GM18505 (cell line): ENCODE data around the gene ZNF727.
"Not testable (repeated sequence)": the region's sequence is repeated elsewhere in the genome, so short reads cannot be mapped to it uniquely, and the experiment has no call there.

ENCODE experiments used
- ATAC-seq: cut with Tn5 transposase; IDR thresholded peaks from one replicate; pipeline ENCODE4 v1.9.1; 2021; ENCODE audit not compliant: unreplicated experiment
- POLR2A ChIP-seq: IDR thresholded peaks from 4 replicates; pipeline ENCODE4 v1.6.1; 2011; ENCODE audit warnings: borderline replicate concordance; ENCODE audit not compliant: insufficient read depth, insufficient read length; ENCODE audit errors: extremely low read depth

ZNF727 gene

GRCh38 chr7:64045301-64046040 is at the start of gene ZNF727:
TSS of gene ZNF727 (plus strand) at chr7:64045434. CDS start at chr7:64045622, 188 bp downstream.
- ATAC-seq, result no peak
- no peak for TF ChIP-seq POLR2A

GRCh38 chr7:63998549-63998948 is 46.7 kb upstream of the ZNF727 start, which contains the start of gene ZNF722:
TSS of gene ZNF722 (plus strand) at chr7:63998849. CDS start at chr7:63998962, 113 bp downstream.
- ATAC-seq, result no peak
- TF ChIP-seq POLR2A, result no peak

GRCh38 chr7:64015496-64015895 is 29.7 kb upstream of the ZNF727 start:
- ATAC-seq, result not testable (repeated sequence)

DNA sequence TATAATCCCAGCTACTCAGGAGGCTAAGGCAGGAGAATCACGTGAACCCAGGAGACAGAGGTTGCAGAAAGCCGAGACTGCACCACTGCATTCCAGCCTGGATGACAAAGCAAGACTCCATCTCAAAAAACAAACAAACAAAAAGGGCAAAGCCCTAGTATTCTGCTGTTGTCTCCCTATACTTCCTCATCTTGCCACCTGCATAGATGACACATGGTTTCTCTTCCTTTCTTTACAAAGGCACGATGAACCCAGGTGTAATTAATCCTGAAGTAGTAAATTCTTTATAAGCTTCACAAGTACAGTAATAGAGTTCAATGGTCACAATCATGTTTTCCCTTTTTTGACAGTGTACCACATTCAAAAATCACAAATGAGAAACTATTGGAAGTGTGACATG is 9.8 kb upstream of the ZNF727 start:
- no peak for ATAC-seq
- TF ChIP-seq POLR2A, result no peak

GRCh38 chr7:64037095-64037494 is 8.1 kb upstream of the ZNF727 start:
- no peak for TF ChIP-seq POLR2A

DNA sequence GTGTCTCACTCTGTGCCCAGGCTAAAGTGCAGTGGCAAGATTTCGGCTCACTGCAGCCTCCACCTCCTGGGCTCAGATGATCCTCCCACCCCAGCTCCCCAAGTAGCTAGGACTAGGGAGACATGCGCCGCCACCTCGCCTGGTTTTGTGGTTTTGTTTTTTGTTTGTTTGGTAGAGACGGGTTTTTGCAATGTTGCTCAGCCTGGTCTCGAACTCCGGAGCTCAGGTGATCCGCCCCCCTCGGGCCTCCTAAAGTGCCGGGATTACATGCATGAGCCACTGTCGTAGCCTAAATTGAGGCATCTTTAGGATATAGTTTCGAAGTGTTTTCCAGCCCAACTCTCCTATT is 781 bp downstream of the ZNF727 start:
- ATAC-seq, result no peak
- no peak for TF ChIP-seq POLR2A

More at GRCh38 chr7:64037095-64037494, 8.1 kb upstream of the ZNF727 start:
- no peak for ATAC-seq

DNA sequence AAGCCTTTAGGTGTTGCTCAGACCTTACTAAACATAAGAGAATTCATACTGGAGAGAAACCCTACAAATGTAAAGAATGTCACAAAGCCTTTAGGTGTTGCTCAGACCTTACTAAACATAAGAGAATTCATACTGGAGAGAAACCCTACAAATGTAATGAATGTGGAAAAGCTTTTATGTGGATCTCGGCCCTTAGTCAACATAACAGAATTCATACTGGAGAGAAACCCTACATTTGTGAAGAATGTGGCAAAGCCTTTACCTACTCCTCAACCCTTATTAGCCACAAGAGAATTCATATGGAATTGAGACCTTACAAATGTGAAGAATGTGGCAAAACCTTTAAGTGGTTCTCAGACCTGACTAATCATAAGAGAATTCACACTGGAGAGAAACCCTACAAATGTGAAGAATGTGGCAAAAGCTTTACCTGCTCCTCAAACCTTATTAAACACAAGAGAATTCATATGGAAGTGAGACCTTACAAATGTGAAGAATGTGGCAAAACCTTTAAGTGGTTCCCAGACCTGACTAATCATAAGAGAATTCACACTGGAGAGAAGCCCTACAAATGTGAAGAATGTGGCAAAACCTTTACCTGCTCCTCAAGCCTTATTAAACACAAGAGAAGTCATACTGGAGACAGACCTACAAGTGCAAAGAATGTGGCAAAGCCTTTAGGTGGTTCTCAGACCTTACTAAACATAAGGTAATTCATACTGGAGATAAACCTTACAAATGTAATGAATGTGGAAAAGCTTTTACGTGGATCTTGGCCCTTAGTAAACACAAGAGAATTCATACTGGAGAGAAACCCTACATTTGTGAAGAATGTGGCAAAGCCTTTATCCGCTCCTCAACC is 32.8 kb downstream of the ZNF727 start:
- ATAC-seq, result not testable (repeated sequence)

DNA sequence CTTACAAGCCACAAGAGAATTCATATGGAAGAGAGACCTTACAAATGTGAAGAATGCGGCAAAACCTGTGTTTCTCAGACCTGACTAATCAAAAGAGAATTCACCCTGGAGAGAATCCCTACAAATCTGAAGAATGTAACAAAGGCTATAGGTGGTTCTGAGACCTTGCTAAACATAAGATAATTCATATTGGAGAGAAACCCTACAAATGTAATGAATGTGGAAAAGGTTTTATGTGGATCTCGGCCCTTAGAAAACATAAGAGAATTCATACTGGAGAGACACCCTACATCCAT is 33.4 kb downstream of the ZNF727 start:
- no peak for TF ChIP-seq POLR2A
- ATAC-seq, result no peak

GRCh38 chr7:64087501-64087900 is 42.3 kb downstream of the ZNF727 start:
- ATAC-seq, result no peak
- TF ChIP-seq POLR2A, result no peak

GRCh38 chr7:64088863-64089262 is 43.6 kb downstream of the ZNF727 start:
- ATAC-seq, result not testable (repeated sequence)
